SK-N-SH (cell line): ENCODE results near the gene HACE1. TPM values are rescaled to one million over a fixed set of nuclear protein-coding genes. Genes with fewer than 3 reads are reported as not detected.

Experiments used
- CTCF ChIA-PET: fragments of 300-600, 350-600 bp; formaldehyde crosslinking; extraction: SDS; loops from one replicate; lab custom pipeline; 2021; lab: Yijun Ruan, JAX
- POLR2A ChIA-PET: fragments of 350-600 bp; sonication (Branson Sonifier 250); formaldehyde crosslinking; extraction: SDS; loops from one replicate; lab custom pipeline; 2020; ENCODE audit warnings: antibody characterized with exemption, inconsistent platforms; lab: Yijun Ruan, JAX
- DNase-seq: peaks from one replicate; pipeline ENCODE4 v3.0.0; 2012
- H2AFZ ChIP-seq: fragments of 200-600 bp; sonication (generic); 2 replicates; pipeline ENCODE4 v1.8.1; 2016; ENCODE audit warnings: antibody characterized with exemption, mild to moderate bottlenecking, low read depth
- H3F3A ChIP-seq: fragments of 200-600 bp; sonication (generic); replicated peaks from 2 replicates; pipeline ENCODE3; 2016; ENCODE audit warnings: antibody characterized with exemption, mild to moderate bottlenecking; ENCODE audit not compliant: insufficient read depth
- H3K27ac ChIP-seq, 2 experiments: fragments of 200-500 bp in 1 of 2; fragments of 200-600 bp in 1 of 2; sonication (Bioruptor generic) in 1 of 2; sonication (generic), shearing (Covaris generic) in 1 of 2; 2 replicates each; pipeline versions ENCODE4 v1.5.1 to v1.6.1; 2014 to 2016; ENCODE audit warnings: low read depth in 2 of 2, inconsistent platforms in 1 of 2, low read length in 1 of 2, mild to moderate bottlenecking in 1 of 2, mixed read lengths in 1 of 2
- H3K27me3 ChIP-seq: fragments of 200-600 bp; sonication (generic), shearing (Covaris generic); 2 replicates; pipeline ENCODE4 v1.6.1; 2016; ENCODE audit warnings: mixed run types; ENCODE audit not compliant: insufficient read depth
- H3K36me3 ChIP-seq, 2 experiments: fragments of 200-500 bp in 1 of 2; fragments of 200-600 bp in 1 of 2; sonication (Bioruptor generic) in 1 of 2; sonication (generic) in 1 of 2; replicated peaks in 1 of 2; 2 replicates each; pipeline versions ENCODE3 to v1.5.1; 2014 to 2016; ENCODE audit warnings: low read length in 1 of 2, mild to moderate bottlenecking in 1 of 2; ENCODE audit not compliant: insufficient read depth in 2 of 2, control insufficient read depth in 1 of 2
- H3K4me1 ChIP-seq, 2 experiments: fragments of 200-500 bp in 1 of 2; fragments of 200-600 bp in 1 of 2; sonication (Bioruptor generic) in 1 of 2; sonication (generic), shearing (Covaris generic) in 1 of 2; 2 replicates each; pipeline versions ENCODE4 v1.5.1 to v1.6.1; 2014 to 2016; ENCODE audit warnings: low read depth in 1 of 2, low read length in 1 of 2, mixed run types in 1 of 2; ENCODE audit not compliant: insufficient read depth in 2 of 2, control insufficient read depth in 1 of 2
- H3K4me2 ChIP-seq: fragments of 200-600 bp; sonication (generic), shearing (Covaris generic); 2 replicates; pipeline ENCODE4 v1.6.1; 2017; ENCODE audit warnings: mixed run types
- H3K4me3 ChIP-seq, 2 experiments: fragments of 200-500 bp in 1 of 2; fragments of 200-600 bp in 1 of 2; sonication (Bioruptor generic) in 1 of 2; sonication (generic), shearing (Covaris generic) in 1 of 2; 2 replicates each; pipeline versions ENCODE4 v1.5.1 to v1.8.1; 2014 to 2016; ENCODE audit warnings: low read depth in 2 of 2, inconsistent platforms in 1 of 2, low read length in 1 of 2, mild to moderate bottlenecking in 1 of 2, mixed read lengths in 1 of 2, moderate library complexity in 1 of 2
- H3K79me2 ChIP-seq: fragments of 200-600 bp; sonication (generic); 2 replicates; pipeline ENCODE4 v1.8.1; 2017; ENCODE audit warnings: mild to moderate bottlenecking; ENCODE audit not compliant: insufficient read depth
- H3K9ac ChIP-seq: fragments of 200-600 bp; sonication (generic); 2 replicates; pipeline ENCODE4 v1.6.1; 2017; ENCODE audit warnings: mixed run types
- H3K9me2 ChIP-seq: fragments of 200-600 bp; sonication (generic); 2 replicates; pipeline ENCODE4 v1.6.1; 2017; ENCODE audit warnings: mixed run types
- H3K9me3 ChIP-seq: fragments of 200-600 bp; sonication (generic); 2 replicates; pipeline ENCODE4 v1.6.1; 2017; ENCODE audit warnings: mixed run types, mild to moderate bottlenecking, moderate library complexity
- H4K20me1 ChIP-seq: fragments of 200-600 bp; sonication (generic); 2 replicates; pipeline ENCODE4 v1.6.1; 2017; ENCODE audit warnings: mild to moderate bottlenecking, mixed run types; ENCODE audit not compliant: insufficient read depth
- EP300 ChIP-seq, 2 experiments: IDR thresholded peaks; 2 replicates each; pipeline versions ENCODE4 v1.4.0 to v1.6.1; 2012; ENCODE audit warnings: borderline replicate concordance in 1 of 2, low read depth in 1 of 2, low read length in 1 of 2
- EZH2phosphoT487 ChIP-seq: fragments of 200-600 bp; sonication (generic); IDR thresholded peaks from 2 replicates; pipeline ENCODE4 v1.6.1; 2017; ENCODE audit warnings: low read depth, mixed run types, mild to moderate bottlenecking, antibody characterized with exemption, moderate library complexity, borderline replicate concordance
- FOXM1 ChIP-seq: IDR thresholded peaks from 2 replicates; pipeline ENCODE4 v1.4.0; 2012; ENCODE audit warnings: low read depth, mild to moderate bottlenecking
- IRF3 ChIP-seq: fragments of 150-350 bp; IDR thresholded peaks from 2 replicates; pipeline ENCODE4 v1.6.1; 2016; ENCODE audit warnings: mild to moderate bottlenecking, low read depth, low read length
- MAX ChIP-seq: IDR thresholded peaks from 2 replicates; pipeline ENCODE4 v1.4.0; 2012; ENCODE audit warnings: low read depth
- NFIC ChIP-seq: IDR thresholded peaks from 2 replicates; pipeline ENCODE4 v1.4.0; 2012; ENCODE audit warnings: borderline replicate concordance
- RAD21 ChIP-seq: IDR thresholded peaks from 2 replicates; pipeline ENCODE4 v1.6.1; 2012; ENCODE audit warnings: mild to moderate bottlenecking, low read length
- RFX5 ChIP-seq: IDR thresholded peaks from 2 replicates; pipeline ENCODE4 v1.6.1; 2012; ENCODE audit warnings: mild to moderate bottlenecking, improper control_type of control experiment, low read length
- SIN3A ChIP-seq: IDR thresholded peaks from 2 replicates; pipeline ENCODE4 v1.6.1; 2012; ENCODE audit warnings: low read depth, mild to moderate bottlenecking, low read length, moderate library complexity, borderline replicate concordance
- TCF12 ChIP-seq: IDR thresholded peaks from 2 replicates; pipeline ENCODE4 v1.4.0; 2012
- TEAD4 ChIP-seq: IDR thresholded peaks from 2 replicates; pipeline ENCODE4 v1.4.0; 2012; ENCODE audit warnings: mild to moderate bottlenecking, borderline replicate concordance; ENCODE audit not compliant: insufficient read depth
- WGBS: methylation state at CpG from one replicate; pipeline ENCODE4 v1.1.6; 2017; ENCODE audit warnings: low lambda C conversion rate; 5-methylcytosine and 5-hydroxymethylcytosine counted together
- polyA plus RNA-seq, 3 experiments: library from polyadenylated mRNA; depleted of rRNA; stranded (reverse); fragments of >200 nt; gene quantifications; 2 replicates each; pipeline ENCODE4 v1.2.3, GENCODE V29; 2012
- TF ChIP-seq, protein P1 (sequence below): IDR thresholded peaks from 2 replicates; pipeline ENCODE4; 2012
- TF ChIP-seq, protein P2 (sequence below): IDR thresholded peaks from 2 replicates; pipeline ENCODE4 v1.4.0; 2012; ENCODE audit warnings: low read depth, borderline replicate concordance
- TF ChIP-seq, protein P3 (sequence below): fragments of 150-350 bp; IDR thresholded peaks from 2 replicates; pipeline ENCODE4 v1.6.1; 2017; ENCODE audit warnings: antibody characterized with exemption, low read length, low read depth, borderline replicate concordance

The HACE1 gene
- polyA plus RNA-seq, 1 of the 3 experiments (the other 2 are of a cell fraction) = 6.2 TPM

DNA sequence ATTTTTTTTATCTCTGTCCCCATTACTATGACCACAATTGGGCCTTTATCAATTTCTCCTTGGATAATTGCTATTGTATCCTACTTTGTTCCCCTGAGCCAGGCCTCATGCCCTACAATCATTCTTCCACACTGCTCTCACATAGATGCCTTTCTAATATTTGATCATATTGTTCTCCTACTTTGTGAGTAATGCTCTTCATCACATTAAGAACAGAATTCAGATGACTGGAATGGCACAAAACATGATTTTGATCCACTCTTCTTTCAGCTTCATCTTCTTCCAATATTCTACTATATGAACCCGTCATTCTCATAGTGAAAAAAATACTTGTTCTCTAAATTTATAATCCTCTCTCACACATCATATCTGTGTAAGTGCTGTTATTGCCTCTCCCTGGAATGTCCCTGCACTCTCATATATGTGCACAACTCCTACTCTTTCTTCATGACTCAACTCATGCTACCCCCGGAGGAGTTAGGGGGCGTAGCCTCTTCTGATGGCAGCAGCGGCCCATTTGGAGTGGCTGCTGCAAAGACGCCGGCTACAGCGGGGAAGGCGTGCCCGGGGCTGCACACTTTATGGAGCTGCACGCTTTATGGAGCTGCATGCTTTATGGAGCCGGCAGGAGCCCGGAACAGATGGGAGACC lies 25.3 kb upstream of the HACE1 start:
- TF ChIP-seq RAD21 (no peak), RFX5 (no peak), TCF12 (no peak), SIN3A (no peak), FOXM1 (no peak), MAX (no peak), EZH2phosphoT487 (no peak), NFIC (no peak), IRF3 (no peak), EP300 (IDR thresholded peaks at IDR 0.05; ENCODE audit: borderline replicate concordance in 1 of 2, low read depth in 1 of 2, low read length in 1 of 2) (no peak), TEAD4 (no peak)
- TF ChIP-seq, protein P1, sequence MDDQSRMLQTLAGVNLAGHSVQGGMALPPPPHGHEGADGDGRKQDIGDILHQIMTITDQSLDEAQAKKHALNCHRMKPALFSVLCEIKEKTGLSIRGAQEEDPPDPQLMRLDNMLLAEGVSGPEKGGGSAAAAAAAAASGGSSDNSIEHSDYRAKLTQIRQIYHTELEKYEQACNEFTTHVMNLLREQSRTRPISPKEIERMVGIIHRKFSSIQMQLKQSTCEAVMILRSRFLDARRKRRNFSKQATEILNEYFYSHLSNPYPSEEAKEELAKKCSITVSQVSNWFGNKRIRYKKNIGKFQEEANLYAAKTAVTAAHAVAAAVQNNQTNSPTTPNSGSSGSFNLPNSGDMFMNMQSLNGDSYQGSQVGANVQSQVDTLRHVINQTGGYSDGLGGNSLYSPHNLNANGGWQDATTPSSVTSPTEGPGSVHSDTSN = no peak
- TF ChIP-seq, protein P2, sequence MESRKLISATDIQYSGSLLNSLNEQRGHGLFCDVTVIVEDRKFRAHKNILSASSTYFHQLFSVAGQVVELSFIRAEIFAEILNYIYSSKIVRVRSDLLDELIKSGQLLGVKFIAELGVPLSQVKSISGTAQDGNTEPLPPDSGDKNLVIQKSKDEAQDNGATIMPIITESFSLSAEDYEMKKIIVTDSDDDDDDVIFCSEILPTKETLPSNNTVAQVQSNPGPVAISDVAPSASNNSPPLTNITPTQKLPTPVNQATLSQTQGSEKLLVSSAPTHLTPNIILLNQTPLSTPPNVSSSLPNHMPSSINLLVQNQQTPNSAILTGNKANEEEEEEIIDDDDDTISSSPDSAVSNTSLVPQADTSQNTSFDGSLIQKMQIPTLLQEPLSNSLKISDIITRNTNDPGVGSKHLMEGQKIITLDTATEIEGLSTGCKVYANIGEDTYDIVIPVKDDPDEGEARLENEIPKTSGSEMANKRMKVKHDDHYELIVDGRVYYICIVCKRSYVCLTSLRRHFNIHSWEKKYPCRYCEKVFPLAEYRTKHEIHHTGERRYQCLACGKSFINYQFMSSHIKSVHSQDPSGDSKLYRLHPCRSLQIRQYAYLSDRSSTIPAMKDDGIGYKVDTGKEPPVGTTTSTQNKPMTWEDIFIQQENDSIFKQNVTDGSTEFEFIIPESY = no peak
- TF ChIP-seq, protein P3, sequence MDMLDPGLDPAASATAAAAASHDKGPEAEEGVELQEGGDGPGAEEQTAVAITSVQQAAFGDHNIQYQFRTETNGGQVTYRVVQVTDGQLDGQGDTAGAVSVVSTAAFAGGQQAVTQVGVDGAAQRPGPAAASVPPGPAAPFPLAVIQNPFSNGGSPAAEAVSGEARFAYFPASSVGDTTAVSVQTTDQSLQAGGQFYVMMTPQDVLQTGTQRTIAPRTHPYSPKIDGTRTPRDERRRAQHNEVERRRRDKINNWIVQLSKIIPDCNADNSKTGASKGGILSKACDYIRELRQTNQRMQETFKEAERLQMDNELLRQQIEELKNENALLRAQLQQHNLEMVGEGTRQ = no peak
- H3K79me2 ChIP-seq = no peaks in the 10 kb centered on the region
- H3K27ac ChIP-seq = no peak overlapping the region
- no peak for DNase-seq
- H3F3A ChIP-seq = no peaks in the 10 kb centered on the region
- 0 out of 2 replicates have a peak, but pooled peaks cover 5% of the 10 kb centered on the region for H3K27me3 ChIP-seq
- ChIA-PET POLR2A (no interaction called here), CTCF (interaction anchor here (1.0 kb wide), 1 partner anchor 23 kb away, joined by 3 read pairs; no protein-coding TSS in a partner anchor)
- H3K9me3 ChIP-seq = no peaks in the 10 kb centered on the region
- no peaks in the 10 kb centered on the region for H3K4me1 ChIP-seq
- WGBS = 88% methylated on average over 8 of the region's 12 CpGs
- no peaks in the 10 kb centered on the region for H4K20me1 ChIP-seq
- no peak overlapping the region for H3K4me3 ChIP-seq
- no peak overlapping the region for H3K9ac ChIP-seq
- no peaks in the 10 kb centered on the region for H3K36me3 ChIP-seq
- H2AFZ ChIP-seq = no peak overlapping the region
- H3K4me2 ChIP-seq = no peak overlapping the region
- no peaks in the 10 kb centered on the region for H3K9me2 ChIP-seq
